GM23338 (cell line): ENCODE data around the gene EVX1. TPM values are rescaled to one million over a fixed set of nuclear protein-coding genes. Genes with fewer than 3 reads are reported as not detected.

Experiments
- EZH2phosphoT487 ChIP-seq: fragments of 200-600 bp; sonication (generic); IDR thresholded peaks from one replicate; pipeline ENCODE4 v1.8.1; 2018; ENCODE audit warnings: antibody characterized with exemption; ENCODE audit not compliant: unreplicated experiment
- NANOG ChIP-seq: IDR thresholded peaks from 2 replicates; pipeline ENCODE4 v1.6.1; 2016; ENCODE audit warnings: antibody characterized with exemption, borderline replicate concordance
- STAT1 ChIP-seq: IDR thresholded peaks from one replicate; pipeline ENCODE4 v1.6.1; 2016; ENCODE audit warnings: antibody characterized with exemption; ENCODE audit not compliant: unreplicated experiment
- ZNF331 ChIP-seq: fragments of 250-450 bp; sonication (Bioruptor Pico); IDR thresholded peaks from 2 replicates; pipeline ENCODE4 v1.5.0; 2020; ENCODE audit warnings: low read depth, mild to moderate bottlenecking, moderate library complexity
- polyA plus RNA-seq: library from polyadenylated mRNA; unstranded; fragments of >200 nt; fragmentation: Nextera tagmentation; extraction: Ambion mirVana; gene quantifications from 2 replicates; pipeline ENCODE4 v1.2.1, GENCODE V29; 2016
- total RNA-seq: library from RNA; depleted of rRNA; stranded (reverse); fragments of >200 nt; shearing (Covaris generic); gene quantifications from 2 replicates; pipeline ENCODE4 v1.2.3, GENCODE V29; 2014; rRNA removed
- TF ChIP-seq, protein P1 (sequence below): fragments of 250-450 bp; sonication (Bioruptor Pico); IDR thresholded peaks from 2 replicates; pipeline ENCODE4 v1.5.0; 2020; ENCODE audit warnings: mild to moderate bottlenecking, moderate library complexity

EVX1 gene
- total and polyA plus RNA-seq, 2 experiments from 2014 or later = not detected

DNA sequence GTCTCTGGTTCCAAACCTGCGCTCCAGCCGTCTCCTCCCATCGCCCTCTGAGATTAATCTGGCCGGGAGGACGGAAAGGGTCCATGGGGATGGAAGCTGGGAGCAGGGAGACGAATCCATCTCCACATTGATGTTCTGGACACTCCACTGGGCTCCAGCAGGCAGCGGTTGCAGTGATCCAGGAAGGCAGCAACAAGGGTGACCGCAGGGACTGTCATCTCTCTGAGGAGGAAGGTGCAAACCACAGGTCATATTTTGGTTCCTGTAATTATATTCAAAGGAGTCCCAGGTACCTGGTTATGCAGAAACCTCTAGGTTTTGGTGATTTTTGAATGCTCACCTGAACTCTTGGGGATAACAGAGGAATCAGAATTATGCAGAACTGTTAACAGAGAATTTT lies 54.8 kb downstream of the EVX1 start (continued):
- TF ChIP-seq, protein P1, sequence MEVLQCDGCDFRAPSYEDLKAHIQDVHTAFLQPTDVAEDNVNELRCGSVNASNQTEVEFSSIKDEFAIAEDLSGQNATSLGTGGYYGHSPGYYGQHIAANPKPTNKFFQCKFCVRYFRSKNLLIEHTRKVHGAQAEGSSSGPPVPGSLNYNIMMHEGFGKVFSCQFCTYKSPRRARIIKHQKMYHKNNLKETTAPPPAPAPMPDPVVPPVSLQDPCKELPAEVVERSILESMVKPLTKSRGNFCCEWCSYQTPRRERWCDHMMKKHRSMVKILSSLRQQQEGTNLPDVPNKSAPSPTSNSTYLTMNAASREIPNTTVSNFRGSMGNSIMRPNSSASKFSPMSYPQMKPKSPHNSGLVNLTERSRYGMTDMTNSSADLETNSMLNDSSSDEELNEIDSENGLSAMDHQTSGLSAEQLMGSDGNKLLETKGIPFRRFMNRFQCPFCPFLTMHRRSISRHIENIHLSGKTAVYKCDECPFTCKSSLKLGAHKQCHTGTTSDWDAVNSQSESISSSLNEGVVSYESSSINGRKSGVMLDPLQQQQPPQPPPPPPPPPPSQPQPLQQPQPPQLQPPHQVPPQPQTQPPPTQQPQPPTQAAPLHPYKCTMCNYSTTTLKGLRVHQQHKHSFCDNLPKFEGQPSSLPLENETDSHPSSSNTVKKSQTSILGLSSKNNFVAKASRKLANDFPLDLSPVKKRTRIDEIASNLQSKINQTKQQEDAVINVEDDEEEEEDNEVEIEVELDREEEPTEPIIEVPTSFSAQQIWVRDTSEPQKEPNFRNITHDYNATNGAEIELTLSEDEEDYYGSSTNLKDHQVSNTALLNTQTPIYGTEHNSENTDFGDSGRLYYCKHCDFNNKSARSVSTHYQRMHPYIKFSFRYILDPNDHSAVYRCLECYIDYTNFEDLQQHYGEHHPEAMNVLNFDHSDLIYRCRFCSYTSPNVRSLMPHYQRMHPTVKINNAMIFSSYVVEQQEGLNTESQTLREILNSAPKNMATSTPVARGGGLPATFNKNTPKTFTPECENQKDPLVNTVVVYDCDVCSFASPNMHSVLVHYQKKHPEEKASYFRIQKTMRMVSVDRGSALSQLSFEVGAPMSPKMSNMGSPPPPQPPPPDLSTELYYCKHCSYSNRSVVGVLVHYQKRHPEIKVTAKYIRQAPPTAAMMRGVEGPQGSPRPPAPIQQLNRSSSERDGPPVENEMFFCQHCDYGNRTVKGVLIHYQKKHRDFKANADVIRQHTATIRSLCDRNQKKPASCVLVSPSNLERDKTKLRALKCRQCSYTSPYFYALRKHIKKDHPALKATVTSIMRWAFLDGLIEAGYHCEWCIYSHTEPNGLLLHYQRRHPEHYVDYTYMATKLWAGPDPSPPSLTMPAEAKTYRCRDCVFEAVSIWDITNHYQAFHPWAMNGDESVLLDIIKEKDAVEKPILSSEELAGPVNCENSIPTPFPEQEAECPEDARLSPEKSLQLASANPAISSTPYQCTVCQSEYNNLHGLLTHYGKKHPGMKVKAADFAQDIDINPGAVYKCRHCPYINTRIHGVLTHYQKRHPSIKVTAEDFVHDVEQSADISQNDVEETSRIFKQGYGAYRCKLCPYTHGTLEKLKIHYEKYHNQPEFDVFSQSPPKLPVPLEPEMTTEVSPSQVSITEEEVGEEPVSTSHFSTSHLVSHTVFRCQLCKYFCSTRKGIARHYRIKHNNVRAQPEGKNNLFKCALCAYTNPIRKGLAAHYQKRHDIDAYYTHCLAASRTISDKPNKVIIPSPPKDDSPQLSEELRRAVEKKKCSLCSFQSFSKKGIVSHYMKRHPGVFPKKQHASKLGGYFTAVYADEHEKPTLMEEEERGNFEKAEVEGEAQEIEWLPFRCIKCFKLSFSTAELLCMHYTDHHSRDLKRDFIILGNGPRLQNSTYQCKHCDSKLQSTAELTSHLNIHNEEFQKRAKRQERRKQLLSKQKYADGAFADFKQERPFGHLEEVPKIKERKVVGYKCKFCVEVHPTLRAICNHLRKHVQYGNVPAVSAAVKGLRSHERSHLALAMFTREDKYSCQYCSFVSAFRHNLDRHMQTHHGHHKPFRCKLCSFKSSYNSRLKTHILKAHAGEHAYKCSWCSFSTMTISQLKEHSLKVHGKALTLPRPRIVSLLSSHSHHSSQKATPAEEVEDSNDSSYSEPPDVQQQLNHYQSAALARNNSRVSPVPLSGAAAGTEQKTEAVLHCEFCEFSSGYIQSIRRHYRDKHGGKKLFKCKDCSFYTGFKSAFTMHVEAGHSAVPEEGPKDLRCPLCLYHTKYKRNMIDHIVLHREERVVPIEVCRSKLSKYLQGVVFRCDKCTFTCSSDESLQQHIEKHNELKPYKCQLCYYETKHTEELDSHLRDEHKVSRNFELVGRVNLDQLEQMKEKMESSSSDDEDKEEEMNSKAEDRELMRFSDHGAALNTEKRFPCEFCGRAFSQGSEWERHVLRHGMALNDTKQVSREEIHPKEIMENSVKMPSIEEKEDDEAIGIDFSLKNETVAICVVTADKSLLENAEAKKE = no peak
- TF ChIP-seq EZH2phosphoT487 = no peak
- no peak for TF ChIP-seq STAT1
- no peak for TF ChIP-seq ZNF331 (CRISPR knock-in tag)
- no peak for TF ChIP-seq NANOG

Other genes starting within 250 kb of the EVX1 start
- gene HOXA1, start 146.8 kb upstream of the EVX1 start, total RNA-seq = not detected in 2 replicates
- gene HOXA1, start 146.8 kb upstream of the EVX1 start, polyA plus RNA-seq = not detected in 2 replicates
- gene HOXA2, start 140.1 kb upstream of the EVX1 start, total RNA-seq = not detected in 2 replicates
- not detected in 2 replicates for gene HOXA2, start 140.1 kb upstream of the EVX1 start, polyA plus RNA-seq
- not detected in 2 replicates for gene HOXA4, start 112.0 kb upstream of the EVX1 start, total RNA-seq
- gene HOXA4, start 112.0 kb upstream of the EVX1 start, polyA plus RNA-seq = not detected in 2 replicates
- gene HOXA5, start 99.1 kb upstream of the EVX1 start, total RNA-seq = not detected in 2 replicates
- gene HOXA5, start 99.1 kb upstream of the EVX1 start, polyA plus RNA-seq = not detected in 2 replicates
- gene HOXA6, start 95.0 kb upstream of the EVX1 start, total RNA-seq = not detected in 2 replicates
- gene HOXA6, start 95.0 kb upstream of the EVX1 start, polyA plus RNA-seq = not detected in 2 replicates
- not detected in 2 replicates for gene HOXA3, start 90.2 kb upstream of the EVX1 start, total RNA-seq
- gene HOXA3, start 90.2 kb upstream of the EVX1 start, polyA plus RNA-seq = not detected in 2 replicates
- gene HOXA7, start 86.1 kb upstream of the EVX1 start, total RNA-seq = not detected in 2 replicates
- 0.24 TPM in 1 of 2 replicates, not detected in the other for gene HOXA7, start 86.1 kb upstream of the EVX1 start, polyA plus RNA-seq
- not detected in 2 replicates for gene HOXA9, start 77.3 kb upstream of the EVX1 start, total RNA-seq
- not detected in 2 replicates for gene HOXA9, start 77.3 kb upstream of the EVX1 start, polyA plus RNA-seq
- not detected in 2 replicates for gene HOXA10, start 68.5 kb upstream of the EVX1 start, total RNA-seq
- not detected in 2 replicates for gene HOXA10, start 68.5 kb upstream of the EVX1 start, polyA plus RNA-seq
- not detected in 2 replicates for gene HOXA11, start 57.6 kb upstream of the EVX1 start, total RNA-seq
- not detected in 2 replicates for gene HOXA11, start 57.6 kb upstream of the EVX1 start, polyA plus RNA-seq
- gene HOXA13, start 42.7 kb upstream of the EVX1 start, total RNA-seq = not detected in 2 replicates
- not detected in 2 replicates for gene HOXA13, start 42.7 kb upstream of the EVX1 start, polyA plus RNA-seq